Effector memory CD4-positive, alpha-beta T cell (primary cell): ENCODE measurements around the gene ANKDD1A.

ENCODE experiments used
- DNase-seq, 3 donors: peaks; one replicate each; pipeline ENCODE4 v3.0.0-alpha.2; 2020
- H3K27ac ChIP-seq: 2 replicates; pipeline ENCODE4 v1.7.0; 2013; ENCODE audit warnings: mild to moderate bottlenecking, low read length, moderate library complexity; ENCODE audit not compliant: insufficient read depth, poor library complexity, severe bottlenecking
- H3K27me3 ChIP-seq: replicated peaks from 2 replicates; pipeline ENCODE4 v1.7.0; 2013; ENCODE audit warnings: mild to moderate bottlenecking, low read length; ENCODE audit not compliant: insufficient read depth, control insufficient read depth, poor library complexity, severe bottlenecking
- H3K36me3 ChIP-seq: 2 replicates; pipeline ENCODE4 v1.7.0; 2013; ENCODE audit warnings: mild to moderate bottlenecking, low read length, moderate library complexity; ENCODE audit not compliant: control insufficient read depth, insufficient read depth
- H3K4me1 ChIP-seq: 2 replicates; pipeline ENCODE4 v1.7.0; 2013; ENCODE audit warnings: low read length, mild to moderate bottlenecking; ENCODE audit not compliant: control insufficient read depth, insufficient read depth, poor library complexity, severe bottlenecking
- H3K4me3 ChIP-seq: 2 replicates; pipeline ENCODE4 v1.7.0; 2013; ENCODE audit warnings: low read length, low read depth, mild to moderate bottlenecking; ENCODE audit not compliant: insufficient read depth, poor library complexity, severe bottlenecking
- H3K9me3 ChIP-seq: 2 replicates; pipeline ENCODE4 v1.7.0; 2013; ENCODE audit warnings: mild to moderate bottlenecking, low read length, moderate library complexity; ENCODE audit not compliant: control insufficient read depth

The ANKDD1A gene

GRCh38 chr15:64951777-64952418 lies 40.2 kb downstream of the ANKDD1A start:
- Histone ChIP-seq H3K9me3 (no peaks in the 10 kb centered on the region), H3K27me3 (no peaks in the 10 kb centered on the region), H3K36me3 (peaks cover 6% of the 10 kb centered on the region), H3K27ac (no peak overlapping the region), H3K4me1 (no peaks in the 10 kb centered on the region), H3K4me3 (no peak overlapping the region)
- no peak for DNase-seq

DNA sequence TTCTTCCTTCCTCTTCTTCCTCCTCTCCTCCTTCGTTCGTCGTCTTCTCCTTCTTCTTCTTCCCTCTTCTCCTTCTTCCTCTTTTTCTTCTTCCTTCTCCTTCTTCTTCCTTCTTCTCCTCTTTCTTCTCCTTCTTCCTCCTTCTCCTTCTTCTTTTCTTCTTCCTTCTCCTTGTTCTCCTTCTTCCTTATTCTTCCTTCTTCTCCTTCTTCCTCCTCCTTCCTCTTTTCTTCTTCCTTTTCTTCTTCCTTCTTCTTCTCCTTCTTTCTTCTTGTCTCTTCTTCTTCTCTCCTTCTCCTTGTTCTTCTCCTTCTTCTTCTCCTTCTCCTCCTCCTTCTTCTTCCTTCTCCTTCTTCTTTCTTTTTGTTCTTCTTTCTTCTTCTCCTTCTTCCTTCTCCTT lies 42.7 kb downstream of the ANKDD1A start:
- H3K9me3 ChIP-seq, result no peaks in the 10 kb centered on the region
- H3K27me3 ChIP-seq, result no peaks in the 10 kb centered on the region
- peaks cover 14% of the 10 kb centered on the region for H3K36me3 ChIP-seq
- no peaks in the 10 kb centered on the region for H3K4me1 ChIP-seq
- H3K4me3 ChIP-seq, result no peak overlapping the region
- H3K27ac ChIP-seq, result no peak overlapping the region
- DNase-seq, result no peak

DNA sequence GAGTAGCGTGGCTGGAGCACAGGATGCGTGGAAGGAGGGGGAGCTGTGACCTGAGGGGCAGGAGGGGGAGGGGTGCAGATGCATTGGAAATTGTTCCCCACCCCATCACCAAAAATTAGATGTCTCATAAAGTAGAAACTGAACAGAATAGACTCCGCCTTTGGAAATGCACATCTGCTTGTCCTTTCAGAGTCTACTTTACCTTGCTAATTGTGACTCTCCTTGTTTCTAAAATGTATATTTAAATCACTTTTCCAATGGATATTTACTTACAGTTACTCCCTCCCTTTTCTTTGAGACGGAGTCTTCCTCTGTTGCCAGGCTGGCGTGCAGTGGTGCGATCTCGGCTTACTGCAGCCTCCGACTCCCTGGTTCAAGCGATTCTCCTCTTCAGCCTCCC lies 47.4 kb downstream of the ANKDD1A start:
- no peaks in the 10 kb centered on the region for H3K27me3 ChIP-seq
- no peak overlapping the region for H3K4me3 ChIP-seq
- H3K9me3 ChIP-seq, result no peaks in the 10 kb centered on the region
- no peaks in the 10 kb centered on the region for H3K4me1 ChIP-seq
- H3K27ac ChIP-seq, result no peak overlapping the region
- DNase-seq, result no peak
- H3K36me3 ChIP-seq, result peaks cover 52% of the 10 kb centered on the region

GRCh38 chr15:64960153-64960552 lies 48.5 kb downstream of the ANKDD1A start:
- no peak overlapping the region for H3K27ac ChIP-seq
- H3K9me3 ChIP-seq, result no peaks in the 10 kb centered on the region
- H3K4me1 ChIP-seq, result no peaks in the 10 kb centered on the region
- H3K4me3 ChIP-seq, result no peak overlapping the region
- H3K27me3 ChIP-seq, result no peaks in the 10 kb centered on the region
- DNase-seq, result no peak
- H3K36me3 ChIP-seq, result peaks cover 59% of the 10 kb centered on the region

GRCh38 chr15:64961013-64961412 lies 49.3 kb downstream of the ANKDD1A start:
- Histone ChIP-seq H3K27ac (no peak overlapping the region), H3K4me1 (no peaks in the 10 kb centered on the region), H3K4me3 (no peak overlapping the region), H3K9me3 (no peaks in the 10 kb centered on the region), H3K36me3 (peaks cover 57% of the 10 kb centered on the region), H3K27me3 (no peaks in the 10 kb centered on the region)
- no peak for DNase-seq

GRCh38 chr15:64969401-64969800 lies 57.7 kb downstream of the ANKDD1A start:
- Histone ChIP-seq H3K27ac (no peak overlapping the region), H3K9me3 (no peaks in the 10 kb centered on the region), H3K4me3 (no peak overlapping the region), H3K36me3 (peaks cover 57% of the 10 kb centered on the region), H3K27me3 (no peaks in the 10 kb centered on the region), H3K4me1 (no peaks in the 10 kb centered on the region)
- DNase-seq, result no peak

DNA sequence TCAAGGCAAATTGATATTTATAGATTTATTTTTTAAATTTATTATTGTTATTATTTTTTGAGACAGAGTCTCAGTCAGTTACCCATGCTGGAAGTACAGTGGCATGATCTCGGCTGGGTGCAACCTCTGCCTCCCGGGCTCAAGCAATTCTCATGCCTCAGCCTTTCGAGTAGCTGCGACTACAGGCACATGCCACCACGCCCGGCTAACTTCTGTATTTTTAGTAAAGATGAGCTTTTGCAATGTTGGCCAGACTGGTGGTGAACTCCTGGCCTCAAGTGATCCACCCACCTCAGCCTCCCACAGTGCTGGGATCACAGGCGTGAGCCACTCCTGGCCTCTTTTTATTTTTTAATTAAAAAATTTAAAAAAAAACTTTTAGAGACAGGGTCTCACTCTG lies 59.0 kb downstream of the ANKDD1A start:
- no peak overlapping the region for H3K4me3 ChIP-seq
- H3K4me1 ChIP-seq, result no peaks in the 10 kb centered on the region
- H3K36me3 ChIP-seq, result peaks cover 55% of the 10 kb centered on the region
- DNase-seq, result no peak
- no peaks in the 10 kb centered on the region for H3K9me3 ChIP-seq
- no peak overlapping the region for H3K27ac ChIP-seq
- no peaks in the 10 kb centered on the region for H3K27me3 ChIP-seq

DNA sequence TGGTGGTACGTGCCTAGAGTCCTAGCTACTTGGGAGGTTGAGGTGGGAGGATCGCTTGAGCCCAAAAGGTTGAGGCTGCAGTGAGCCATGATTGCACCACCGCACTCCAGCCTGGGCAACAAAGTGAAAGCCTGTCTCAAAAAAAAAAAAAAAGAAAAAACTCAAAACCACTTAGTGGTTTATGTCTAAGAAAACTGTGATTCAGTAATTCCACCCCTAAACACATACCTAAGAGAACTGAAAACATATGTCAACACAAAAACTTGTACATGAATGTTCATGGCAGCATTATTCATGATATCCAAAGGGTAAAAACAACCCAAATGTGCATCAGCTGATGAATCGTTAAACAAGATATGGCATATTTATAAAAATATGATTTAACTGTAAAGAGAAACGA lies 63.7 kb downstream of the ANKDD1A start:
- H3K27ac ChIP-seq, result no peak overlapping the region
- H3K9me3 ChIP-seq, result no peaks in the 10 kb centered on the region
- H3K4me1 ChIP-seq, result no peaks in the 10 kb centered on the region
- peaks cover 53% of the 10 kb centered on the region for H3K36me3 ChIP-seq
- no peak overlapping the region for H3K4me3 ChIP-seq
- DNase-seq, result no peak
- no peaks in the 10 kb centered on the region for H3K27me3 ChIP-seq

- Histone ChIP-seq H3K4me3 (no peak overlapping the region), H3K27me3 (no peaks in the 10 kb centered on the region), H3K36me3 (peaks cover 32% of the 10 kb centered on the region)
Observed at GRCh38 chr15:64979252-64979710, 67.6 kb downstream of the ANKDD1A start.

GRCh38 chr15:64981812-64982431 lies 70.2 kb downstream of the ANKDD1A start:
- peaks cover 21% of the 10 kb centered on the region for H3K36me3 ChIP-seq
- H3K9me3 ChIP-seq, result no peaks in the 10 kb centered on the region
- no peak overlapping the region for H3K27ac ChIP-seq
- no peaks in the 10 kb centered on the region for H3K27me3 ChIP-seq
- H3K4me1 ChIP-seq, result no peaks in the 10 kb centered on the region
- no peak overlapping the region for H3K4me3 ChIP-seq
- no peak for DNase-seq

More at GRCh38 chr15:64979252-64979710, 67.6 kb downstream of the ANKDD1A start:
- no peaks in the 10 kb centered on the region for H3K9me3 ChIP-seq
- no peaks in the 10 kb centered on the region for H3K4me1 ChIP-seq
- no peak for DNase-seq
- H3K27ac ChIP-seq, result no peak overlapping the region
